Uterus (tissue), 4 donors: Measurements from ENCODE around the gene PRR33. TPM values are rescaled to one million over a fixed set of nuclear protein-coding genes. Genes with fewer than 3 reads are reported as not detected.

ENCODE experiments used
- DNase-seq, 2 donors: peaks; one replicate each; pipeline ENCODE4 v3.0.0-alpha.2; 2019 to 2020
- H3K27ac ChIP-seq, 2 donors: fragments of 200-600 bp; sonication (generic); 1 replicate in 1 of 2; 2 replicates in 1 of 2; pipeline ENCODE4 v1.5.1; 2016 to 2018
- H3K27me3 ChIP-seq, 2 donors: fragments of 200-600 bp; sonication (generic); one replicate each; pipeline ENCODE4 v1.5.1; 2018 to 2019; ENCODE audit warnings: control low read depth in 1 of 2
- H3K36me3 ChIP-seq, 2 donors: fragments of 200-600 bp; sonication (generic); one replicate each; pipeline ENCODE4 v1.5.1; 2019; ENCODE audit warnings: control low read depth in 1 of 2
- H3K4me1 ChIP-seq, 2 donors: fragments of 200-600 bp; sonication (generic); one replicate each; pipeline ENCODE4 v1.5.1; 2018 to 2019; ENCODE audit warnings: control low read depth in 1 of 2
- H3K4me3 ChIP-seq, 2 donors: fragments of 200-600 bp; sonication (generic); 1 replicate in 1 of 2; 2 replicates in 1 of 2; pipeline ENCODE4 v1.5.1; 2018 to 2019; ENCODE audit warnings: mild to moderate bottlenecking in 1 of 2
- H3K9me3 ChIP-seq, 2 donors: fragments of 200-600 bp; sonication (generic); one replicate each; pipeline ENCODE4 v1.5.1; 2019; ENCODE audit warnings: control low read depth in 1 of 2
- CTCF ChIP-seq, 4 experiments: fragments of 200-600 bp in 2 of 4; fragments of 450-650 bp in 2 of 4; sonication (generic) in 2 of 4; IDR thresholded peaks; one replicate each; pipeline ENCODE4 v1.5.1; 2016 to 2019; ENCODE audit warnings: antibody characterized with exemption in 4 of 4, mild to moderate bottlenecking in 2 of 4, moderate library complexity in 1 of 4
- POLR2A ChIP-seq, 2 donors: fragments of 450-650 bp; IDR thresholded peaks; one replicate each; pipeline ENCODE4 v1.6.1; 2016; ENCODE audit warnings: antibody characterized with exemption in 2 of 2, mild to moderate bottlenecking in 1 of 2, moderate library complexity in 1 of 2
- intact Hi-C: fragments of 100-400 bp; cut with DNase I; formaldehyde crosslinking; loops from one replicate; pipeline ENCODE4 v1.15.1; 2023; ENCODE audit warnings: low total_unique reads
- total RNA-seq, 4 donors: library from RNA; depleted of rRNA in 3 of 4; stranded (reverse); fragments of >200 nt in 3 of 4; gene quantifications; one replicate each; pipeline versions ENCODE4 v1.1.0 to v1.2.4, GENCODE V29; 2014 to 2023
- donor health status: DM: yes; HTN: yes; CAD: no.

Gene PRR33
- total RNA-seq, 4 donors from 2014 or later: not detected

- Histone ChIP-seq H3K9me3 (no peaks in the 10 kb centered on the region), H3K27ac (peak overlapping the region; percentile 83 to 84), H3K4me3 (no peak overlapping the region), H3K4me1 (no peaks in the 10 kb centered on the region), H3K36me3 (no peaks in the 10 kb centered on the region), H3K27me3 (no peaks in the 10 kb centered on the region)
- intact Hi-C loops: no loop called here
- no peak for DNase-seq
- TF ChIP-seq POLR2A (IDR thresholded peaks at IDR 0.05) (no peak), CTCF (IDR thresholded peaks at IDR 0.05) (no peak)
These were observed 28.6 kb upstream of the PRR33 start for GRCh38 chr11:1920128-1920908.

GRCh38 chr11:1919391-1920127 lies 27.9 kb upstream of the PRR33 start, which contains the start of gene TNNT3:
TSS of gene TNNT3 (plus strand) at chr11:1919703. CDS start at chr11:1922875, 3,172 bp downstream.
- H3K4me1 ChIP-seq: no peaks in the 10 kb centered on the region
- no peak for TF ChIP-seq CTCF (IDR thresholded peaks at IDR 0.05)
- TF ChIP-seq POLR2A (IDR thresholded peaks at IDR 0.05): no peak
- no peaks in the 10 kb centered on the region for H3K9me3 ChIP-seq
- intact Hi-C loops: no loop called here
- H3K36me3 ChIP-seq: no peaks in the 10 kb centered on the region
- H3K27ac ChIP-seq: peak within 1 kb of the TSS; percentile 83 to 84
- peak in 1 of 2 donors; percentile 30 for DNase-seq
- no peak within 1 kb of the TSS for H3K4me3 ChIP-seq
- no peaks in the 10 kb centered on the region for H3K27me3 ChIP-seq

GRCh38 chr11:1918436-1919315 lies 27.0 kb upstream of the PRR33 start:
- Histone ChIP-seq H3K4me3 (no peak overlapping the region), H3K36me3 (no peaks in the 10 kb centered on the region), H3K4me1 (no peaks in the 10 kb centered on the region), H3K27me3 (no peaks in the 10 kb centered on the region), H3K27ac (peak overlapping the region in 1 of 2 donors; percentile 84), H3K9me3 (no peaks in the 10 kb centered on the region)
- no peak for TF ChIP-seq POLR2A (IDR thresholded peaks at IDR 0.05)
- no peak for TF ChIP-seq CTCF (IDR thresholded peaks at IDR 0.05)
- peak in 1 of 2 donors; percentile 35 for DNase-seq
- intact Hi-C loops: no loop called here

- DNase-seq: peak in 1 of 2 donors; percentile 41
- TF ChIP-seq CTCF (IDR thresholded peaks at IDR 0.05) (peak in 2 of 4 experiments; percentile 28 to 34), POLR2A (IDR thresholded peaks at IDR 0.05) (no peak)
- intact Hi-C loops: loop anchor here (1.0 kb wide), 1 partner anchor 24 kb away; no protein-coding TSS in a partner anchor
- H3K4me1 ChIP-seq: no peaks in the 10 kb centered on the region
- H3K9me3 ChIP-seq: no peaks in the 10 kb centered on the region
- H3K27me3 ChIP-seq: no peaks in the 10 kb centered on the region
- H3K27ac ChIP-seq: peak overlapping the region; percentile 37 to 84
- no peaks in the 10 kb centered on the region for H3K36me3 ChIP-seq
- no peak overlapping the region for H3K4me3 ChIP-seq
These were observed 26.1 kb upstream of the PRR33 start for GRCh38 chr11:1917523-1918435.
